Testis (tissue), 2 donors: ENCODE measurements around the gene RGS6.

Source experiments
- CTCF ChIP-seq, 3 experiments: fragments of 450-650 bp in 2 of 3; fragments of 200-600 bp in 1 of 3; sonication (generic) in 1 of 3; IDR thresholded peaks; one replicate each; pipeline ENCODE4 v1.5.1; 2016 to 2019; ENCODE audit warnings: antibody characterized with exemption in 3 of 3, mild to moderate bottlenecking in 2 of 3, moderate library complexity in 1 of 3
- POLR2A ChIP-seq: fragments of 450-650 bp; IDR thresholded peaks from one replicate; pipeline ENCODE4 v1.6.1; 2017; ENCODE audit warnings: antibody characterized with exemption, mild to moderate bottlenecking, moderate library complexity

GRCh38 chr14:72519543-72519942, 587.3 kb downstream of the RGS6 start:
- TF ChIP-seq CTCF (IDR thresholded peaks at IDR 0.05) = no peak
- TF ChIP-seq POLR2A = no peak
